Gastroesophageal sphincter (tissue), 3 donors: ENCODE data around the gene HMGB4.

Source experiments
- POLR2A ChIP-seq, 2 donors: fragments of 450-650 bp; IDR thresholded peaks; one replicate each; pipeline ENCODE4 v1.6.1; 2017; ENCODE audit warnings: antibody characterized with exemption in 2 of 2, mild to moderate bottlenecking in 2 of 2, moderate library complexity in 1 of 2
- TF ChIP-seq, protein P1 (sequence below), 4 experiments: fragments of 200-600 bp in 2 of 4; fragments of 450-650 bp in 2 of 4; sonication (generic) in 1 of 4; IDR thresholded peaks; one replicate each; pipeline ENCODE4 v1.5.1; 2017 to 2019; ENCODE audit warnings: antibody characterized with exemption in 4 of 4, mild to moderate bottlenecking in 2 of 4, moderate library complexity in 2 of 4

DNA sequence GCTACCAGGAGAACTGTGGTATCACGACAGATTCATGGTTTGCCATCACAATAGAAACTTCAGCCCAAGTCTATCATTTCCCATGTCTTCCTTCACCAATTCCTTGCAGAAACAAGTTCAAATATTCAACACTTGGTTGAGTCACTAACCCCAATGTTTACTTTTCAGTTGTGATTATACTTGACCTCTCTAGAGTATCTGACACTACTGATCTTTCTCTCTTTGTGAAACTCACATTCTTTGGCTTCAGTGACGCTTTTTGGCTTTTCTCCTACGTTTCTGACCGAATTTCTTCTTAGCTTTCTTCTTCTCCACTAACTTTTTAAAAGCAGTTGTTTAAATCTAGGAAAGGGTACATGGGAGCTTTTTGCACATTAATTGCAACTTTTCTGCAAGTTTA, 48.8 kb upstream of the HMGB4 start:
- TF ChIP-seq, protein P1, sequence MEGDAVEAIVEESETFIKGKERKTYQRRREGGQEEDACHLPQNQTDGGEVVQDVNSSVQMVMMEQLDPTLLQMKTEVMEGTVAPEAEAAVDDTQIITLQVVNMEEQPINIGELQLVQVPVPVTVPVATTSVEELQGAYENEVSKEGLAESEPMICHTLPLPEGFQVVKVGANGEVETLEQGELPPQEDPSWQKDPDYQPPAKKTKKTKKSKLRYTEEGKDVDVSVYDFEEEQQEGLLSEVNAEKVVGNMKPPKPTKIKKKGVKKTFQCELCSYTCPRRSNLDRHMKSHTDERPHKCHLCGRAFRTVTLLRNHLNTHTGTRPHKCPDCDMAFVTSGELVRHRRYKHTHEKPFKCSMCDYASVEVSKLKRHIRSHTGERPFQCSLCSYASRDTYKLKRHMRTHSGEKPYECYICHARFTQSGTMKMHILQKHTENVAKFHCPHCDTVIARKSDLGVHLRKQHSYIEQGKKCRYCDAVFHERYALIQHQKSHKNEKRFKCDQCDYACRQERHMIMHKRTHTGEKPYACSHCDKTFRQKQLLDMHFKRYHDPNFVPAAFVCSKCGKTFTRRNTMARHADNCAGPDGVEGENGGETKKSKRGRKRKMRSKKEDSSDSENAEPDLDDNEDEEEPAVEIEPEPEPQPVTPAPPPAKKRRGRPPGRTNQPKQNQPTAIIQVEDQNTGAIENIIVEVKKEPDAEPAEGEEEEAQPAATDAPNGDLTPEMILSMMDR (IDR thresholded peaks at IDR 0.05), result no peak
- no peak for TF ChIP-seq POLR2A (IDR thresholded peaks at IDR 0.05)
